ENCODE data around the gene CDH4.

GRCh38 chr20:61516346-61517208, 264.5 kb downstream of the CDH4 start:
- no peak for TF ChIP-seq CTCF (tag by site-specific recombination; IDR thresholded peaks at IDR 0.05)
- TF ChIP-seq TRIM28 (IDR thresholded peaks at IDR 0.05; ENCODE audit: borderline replicate concordance, low read length) = no peak
- TF ChIP-seq INSM2 (tag by site-specific recombination; IDR thresholded peaks at IDR 0.05) = no peak
